Measurements from ENCODE around the gene HSPBP1. TPM values are rescaled to one million over a fixed set of nuclear protein-coding genes. Genes with fewer than 3 reads are reported as not detected.
A peak's percentile ranks its signal among the peaks of the same experiment; 100 is the strongest.

HSPBP1 gene
- total and polyA plus RNA-seq, 4 donors = 19.3 to 62.2 (median 51.7) TPM

DNA sequence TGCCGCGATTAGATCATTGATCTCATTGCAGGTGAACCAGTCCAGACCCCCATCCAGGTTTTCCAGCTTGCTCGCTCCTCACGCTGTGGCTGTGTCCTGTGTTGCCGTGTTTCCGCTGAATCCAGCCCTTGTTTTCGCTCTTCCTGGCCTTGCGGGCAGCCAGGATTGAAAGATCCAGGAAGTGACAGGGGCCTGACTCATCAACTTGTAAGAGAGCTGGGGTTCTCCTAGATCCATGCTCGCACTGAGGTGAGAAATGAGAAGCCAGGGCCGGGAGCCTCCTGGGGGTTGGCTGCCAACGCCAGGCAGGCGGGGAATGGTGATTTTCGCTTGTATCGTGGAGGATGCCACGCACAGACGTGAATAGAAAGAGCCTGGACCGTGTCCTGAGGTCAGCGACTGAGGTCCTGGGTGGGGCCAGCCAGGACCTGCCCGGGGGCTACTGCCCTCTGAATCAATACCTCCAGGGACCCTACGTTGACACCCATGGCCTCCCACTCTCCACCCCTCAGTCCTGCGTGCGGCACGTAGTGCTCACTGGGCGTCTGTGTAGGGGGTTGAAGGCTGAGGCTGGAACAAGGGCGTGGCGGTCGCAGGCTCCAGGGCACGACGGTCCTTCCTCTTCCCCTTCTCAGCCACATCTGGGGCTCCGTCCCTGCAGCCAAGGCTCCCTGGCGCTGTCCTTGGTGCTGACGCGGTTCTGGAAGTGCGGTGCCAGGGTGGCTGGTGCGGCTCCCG lies 63.3 kb downstream of the HSPBP1 start:
- Histone ChIP-seq H3K4me3 (peak overlapping the region; percentile 41), H3K27ac (ENCODE audit: low read depth in 1 of 2, low read length in 1 of 2) (peak overlapping the region in 1 of 2 donors; percentile 64), H3K27me3 (ENCODE audit: control insufficient read depth in 3 of 3, insufficient read depth in 3 of 3, low read length in 2 of 3) (no peaks in the 10 kb centered on the region), H3K36me3 (ENCODE audit: control insufficient read depth in 4 of 4, insufficient read depth in 4 of 4, low read length in 4 of 4) (no peaks in the 10 kb centered on the region), H3K9me3 (ENCODE audit: control insufficient read depth in 4 of 4, insufficient read depth in 3 of 4, low read length in 3 of 4) (peaks cover 0 to 11% (median 3%) of the 10 kb centered on the region in 4 donors), H3K9ac (ENCODE audit: insufficient read depth in 1 of 2, low read length in 2 of 2) (no peak overlapping the region), H3K4me1 (ENCODE audit: control insufficient read depth in 5 of 5, insufficient read depth in 5 of 5, low read length in 5 of 5) (peaks cover 0 to 11% (median 4%) of the 10 kb centered on the region in 5 donors)
- TF ChIP-seq, protein P1, sequence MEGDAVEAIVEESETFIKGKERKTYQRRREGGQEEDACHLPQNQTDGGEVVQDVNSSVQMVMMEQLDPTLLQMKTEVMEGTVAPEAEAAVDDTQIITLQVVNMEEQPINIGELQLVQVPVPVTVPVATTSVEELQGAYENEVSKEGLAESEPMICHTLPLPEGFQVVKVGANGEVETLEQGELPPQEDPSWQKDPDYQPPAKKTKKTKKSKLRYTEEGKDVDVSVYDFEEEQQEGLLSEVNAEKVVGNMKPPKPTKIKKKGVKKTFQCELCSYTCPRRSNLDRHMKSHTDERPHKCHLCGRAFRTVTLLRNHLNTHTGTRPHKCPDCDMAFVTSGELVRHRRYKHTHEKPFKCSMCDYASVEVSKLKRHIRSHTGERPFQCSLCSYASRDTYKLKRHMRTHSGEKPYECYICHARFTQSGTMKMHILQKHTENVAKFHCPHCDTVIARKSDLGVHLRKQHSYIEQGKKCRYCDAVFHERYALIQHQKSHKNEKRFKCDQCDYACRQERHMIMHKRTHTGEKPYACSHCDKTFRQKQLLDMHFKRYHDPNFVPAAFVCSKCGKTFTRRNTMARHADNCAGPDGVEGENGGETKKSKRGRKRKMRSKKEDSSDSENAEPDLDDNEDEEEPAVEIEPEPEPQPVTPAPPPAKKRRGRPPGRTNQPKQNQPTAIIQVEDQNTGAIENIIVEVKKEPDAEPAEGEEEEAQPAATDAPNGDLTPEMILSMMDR (IDR thresholded peaks at IDR 0.05; ENCODE audit: control extremely low read depth, extremely low read depth) = no peak
- DNase-seq (peak; percentile 74 to 78 (median 75)), ATAC-seq (ENCODE audit: insufficient read depth, low FRiP score) (peak; percentile 86)
- WGBS, 2 donors = 5 to 6% methylated on average over 35 to 36 of the region's 36 CpGs

DNA sequence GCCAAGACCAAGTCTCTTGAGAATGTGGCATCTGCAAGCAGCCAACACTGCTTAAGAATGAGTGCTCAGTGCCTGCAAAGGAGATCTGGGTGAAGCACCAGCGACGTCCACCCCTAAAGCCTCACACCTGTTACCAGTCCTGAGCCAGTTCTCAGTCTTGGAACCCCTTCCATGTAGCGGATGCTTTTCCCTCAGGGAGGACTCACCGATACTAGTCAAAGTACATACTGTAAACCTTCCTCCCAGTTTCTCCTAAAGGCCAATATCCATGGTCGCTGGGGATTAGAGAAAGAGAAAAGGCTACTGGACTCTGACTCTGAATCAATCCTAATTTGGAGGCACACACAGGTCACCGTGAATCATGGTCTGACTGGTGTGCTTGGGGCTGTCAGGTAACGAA lies 66.4 kb downstream of the HSPBP1 start:
- TF ChIP-seq, protein P1 (IDR thresholded peaks at IDR 0.05; ENCODE audit: control extremely low read depth, extremely low read depth) = no peak
- Histone ChIP-seq H3K9me3 (ENCODE audit: control insufficient read depth in 4 of 4, insufficient read depth in 3 of 4, low read length in 3 of 4) (peaks cover 0 to 8% (median 3%) of the 10 kb centered on the region in 4 donors), H3K4me3 (no peak overlapping the region), H3K27me3 (ENCODE audit: control insufficient read depth in 3 of 3, insufficient read depth in 3 of 3, low read length in 2 of 3) (no peaks in the 10 kb centered on the region), H3K9ac (ENCODE audit: insufficient read depth in 1 of 2, low read length in 2 of 2) (no peak overlapping the region), H3K27ac (ENCODE audit: low read depth in 1 of 2, low read length in 1 of 2) (no peak overlapping the region), H3K36me3 (ENCODE audit: control insufficient read depth in 4 of 4, insufficient read depth in 4 of 4, low read length in 4 of 4) (no peaks in the 10 kb centered on the region), H3K4me1 (ENCODE audit: control insufficient read depth in 5 of 5, insufficient read depth in 5 of 5, low read length in 5 of 5) (peaks cover 0 to 11% (median 4%) of the 10 kb centered on the region in 5 donors)
- DNase-seq (no peak), ATAC-seq (ENCODE audit: insufficient read depth, low FRiP score) (no peak)
- 81 to 84% methylated on average over 7 of the region's 7 CpGs for WGBS, 2 donors

DNA sequence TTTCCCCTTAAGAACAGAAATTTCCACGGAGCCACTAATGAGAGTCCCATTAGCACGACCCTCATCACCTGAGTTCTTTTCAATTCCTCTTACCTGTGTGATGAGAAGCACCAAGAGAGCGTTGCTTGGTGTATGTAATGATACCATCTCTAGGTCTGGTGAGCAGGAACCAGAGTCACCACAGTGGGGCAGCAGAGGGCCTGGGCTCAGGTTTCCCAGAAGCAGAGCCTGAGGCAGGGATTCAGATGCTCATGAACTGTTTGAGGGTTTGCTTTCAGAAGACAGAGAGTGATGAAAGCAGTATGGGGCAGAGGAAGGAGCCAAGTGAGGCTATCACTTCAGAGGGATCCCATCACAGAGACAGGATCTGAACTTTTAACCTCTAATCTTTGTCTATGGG lies 67.5 kb downstream of the HSPBP1 start:
- peaks cover 0 to 10% (median 4%) of the 10 kb centered on the region in 5 donors for H3K4me1 ChIP-seq (ENCODE audit: control insufficient read depth in 5 of 5, insufficient read depth in 5 of 5, low read length in 5 of 5)
- DNase-seq = no peak
- 80 to 88% methylated on average over 3 of the region's 3 CpGs for WGBS, 2 donors
- no peak overlapping the region for H3K4me3 ChIP-seq
- ATAC-seq (ENCODE audit: insufficient read depth, low FRiP score) = no peak
- no peaks in the 10 kb centered on the region for H3K27me3 ChIP-seq (ENCODE audit: control insufficient read depth in 3 of 3, insufficient read depth in 3 of 3, low read length in 2 of 3)
- H3K36me3 ChIP-seq (ENCODE audit: control insufficient read depth in 4 of 4, insufficient read depth in 4 of 4, low read length in 4 of 4) = no peaks in the 10 kb centered on the region
- TF ChIP-seq, protein P1 (IDR thresholded peaks at IDR 0.05; ENCODE audit: control extremely low read depth, extremely low read depth) = no peak
- no peak overlapping the region for H3K27ac ChIP-seq (ENCODE audit: low read depth in 1 of 2, low read length in 1 of 2)
- H3K9me3 ChIP-seq (ENCODE audit: control insufficient read depth in 4 of 4, insufficient read depth in 3 of 4, low read length in 3 of 4) = peaks cover 0 to 8% (median 3%) of the 10 kb centered on the region in 4 donors
- no peak overlapping the region for H3K9ac ChIP-seq (ENCODE audit: insufficient read depth in 1 of 2, low read length in 2 of 2)

Small RNAs within 50 kb of the gene (small RNA-seq; reads per million reads assigned to genes)
- gene MIR6802 (ENCODE audit: low replicate concordance) = not detected
- not detected for gene MIR6803 (ENCODE audit: low replicate concordance)
- gene MIR6804 (ENCODE audit: low replicate concordance) = not detected

Other genes starting within 250 kb of the HSPBP1 start
- under 1 TPM; 0.28 to 0.52 TPM for gene GP6, start 241.8 kb downstream of the HSPBP1 start, total RNA-seq
- gene GP6, start 241.8 kb downstream of the HSPBP1 start, polyA plus RNA-seq = 1 to 10 TPM in 1 of 2 donors, under 1 TPM in 1; 0.28 to 1.5 TPM
- gene RDH13, start 217.0 kb downstream of the HSPBP1 start, total RNA-seq = 10 to 100 TPM; 17.5 to 30.5 TPM
- gene RDH13, start 217.0 kb downstream of the HSPBP1 start, polyA plus RNA-seq = 10 to 100 TPM in 1 of 2 donors, 1 to 10 TPM in 1; 9.2 to 19.7 TPM
- gene EPS8L1, start 204.2 kb downstream of the HSPBP1 start, total RNA-seq = 10 to 100 TPM; 19.5 to 49.0 TPM
- gene EPS8L1, start 204.2 kb downstream of the HSPBP1 start, polyA plus RNA-seq = 10 to 100 TPM; 24.6 to 61.8 TPM
- gene PPP1R12C, start 162.5 kb downstream of the HSPBP1 start, total RNA-seq = 100 to 1,000 TPM in 1 of 2 donors, 10 to 100 TPM in 1; 47.4 to 163 TPM
- gene PPP1R12C, start 162.5 kb downstream of the HSPBP1 start, polyA plus RNA-seq = 100 to 1,000 TPM; 108 to 114 TPM
- gene TNNT1, start 130.9 kb downstream of the HSPBP1 start, total RNA-seq = 1 to 10 TPM; 1.5 to 4.1 TPM
- gene TNNT1, start 130.9 kb downstream of the HSPBP1 start, polyA plus RNA-seq = 1 to 10 TPM; 1.2 to 5.2 TPM
- gene TNNI3, start 122.4 kb downstream of the HSPBP1 start, total RNA-seq = 1 to 10 TPM; 4.4 to 4.8 TPM
- 1 to 10 TPM; 1.2 to 2.2 TPM for gene TNNI3, start 122.4 kb downstream of the HSPBP1 start, polyA plus RNA-seq
- gene DNAAF3, start 113.5 kb downstream of the HSPBP1 start, total RNA-seq = 10 to 100 TPM; 16.4 to 52.3 TPM
- 10 to 100 TPM; 10.9 to 11.0 TPM for gene DNAAF3, start 113.5 kb downstream of the HSPBP1 start, polyA plus RNA-seq
- gene SYT5, start 99.8 kb downstream of the HSPBP1 start, total RNA-seq = under 1 TPM; 0.06 to 0.40 TPM
- under 1 TPM in 1 of 2 donors, not detected in 1; 0.33 TPM for gene SYT5, start 99.8 kb downstream of the HSPBP1 start, polyA plus RNA-seq
- 1 to 10 TPM in 1 of 2 donors, under 1 TPM in 1; 0.37 to 1.3 TPM for gene PTPRH, start 70.6 kb downstream of the HSPBP1 start, total RNA-seq
- gene PTPRH, start 70.6 kb downstream of the HSPBP1 start, polyA plus RNA-seq = under 1 TPM; 0.22 to 0.65 TPM
- gene TMEM86B, start 51.3 kb downstream of the HSPBP1 start, total RNA-seq = 1 to 10 TPM; 1.8 to 4.7 TPM
- 1 to 10 TPM; 3.9 to 5.3 TPM for gene TMEM86B, start 51.3 kb downstream of the HSPBP1 start, polyA plus RNA-seq
- gene PPP6R1, start 21.1 kb downstream of the HSPBP1 start, total RNA-seq = 10 to 100 TPM; 37.3 to 86.3 TPM
- 10 to 100 TPM; 37.8 to 58.4 TPM for gene PPP6R1, start 21.1 kb downstream of the HSPBP1 start, polyA plus RNA-seq
- gene BRSK1, start 3.9 kb upstream of the HSPBP1 start, total RNA-seq = 1 to 10 TPM; 2.1 to 6.4 TPM
- under 1 TPM; 0.53 to 0.94 TPM for gene BRSK1, start 3.9 kb upstream of the HSPBP1 start, polyA plus RNA-seq
- 10 to 100 TPM in 1 of 2 donors, 1 to 10 TPM in 1; 2.3 to 20.6 TPM for gene TMEM150B, start 45.2 kb upstream of the HSPBP1 start, total RNA-seq
- gene TMEM150B, start 45.2 kb upstream of the HSPBP1 start, polyA plus RNA-seq = 10 to 100 TPM; 13.4 to 23.0 TPM
- 10 to 100 TPM; 14.1 to 16.5 TPM for gene KMT5C, start 59.8 kb upstream of the HSPBP1 start, total RNA-seq
- gene KMT5C, start 59.8 kb upstream of the HSPBP1 start, polyA plus RNA-seq = 10 to 100 TPM in 1 of 2 donors, 1 to 10 TPM in 1; 6.7 to 10.9 TPM
- gene COX6B2, start 74.6 kb upstream of the HSPBP1 start, total RNA-seq = 1 to 10 TPM in 1 of 2 donors, not detected in 1; 1.4 TPM
- under 1 TPM; 0.16 to 0.50 TPM for gene COX6B2, start 74.6 kb upstream of the HSPBP1 start, polyA plus RNA-seq
- under 1 TPM in 1 of 2 donors, not detected in 1; 0.09 TPM for gene GARIN5B, start 83.2 kb upstream of the HSPBP1 start, total RNA-seq
- gene GARIN5B, start 83.2 kb upstream of the HSPBP1 start, polyA plus RNA-seq = not detected
- under 1 TPM in 1 of 2 donors, not detected in 1; 0.74 TPM for gene IL11, start 90.4 kb upstream of the HSPBP1 start, total RNA-seq
- gene IL11, start 90.4 kb upstream of the HSPBP1 start, polyA plus RNA-seq = under 1 TPM; 0.26 to 0.41 TPM
- gene TMEM190, start 96.7 kb upstream of the HSPBP1 start, total RNA-seq = 100 to 1,000 TPM in 1 of 2 donors, 10 to 100 TPM in 1; 14.3 to 106 TPM
- gene TMEM190, start 96.7 kb upstream of the HSPBP1 start, polyA plus RNA-seq = 10 to 100 TPM; 56.2 to 68.8 TPM
- 10 to 100 TPM in 1 of 2 donors, under 1 TPM in 1; 0.43 to 31.0 TPM for gene TMEM238, start 104.2 kb upstream of the HSPBP1 start, total RNA-seq
- under 1 TPM; 0.76 to 0.89 TPM for gene TMEM238, start 104.2 kb upstream of the HSPBP1 start, polyA plus RNA-seq
- 1,000 to 10,000 TPM in 1 of 2 donors, 100 to 1,000 TPM in 1; 272 to 1,742 TPM for gene RPL28, start 105.8 kb upstream of the HSPBP1 start, total RNA-seq
- gene RPL28, start 105.8 kb upstream of the HSPBP1 start, polyA plus RNA-seq = 1,000 to 10,000 TPM; 1,460 to 3,086 TPM
- gene UBE2S, start 127.7 kb upstream of the HSPBP1 start, total RNA-seq = 10 to 100 TPM; 22.8 to 25.6 TPM
- 10 to 100 TPM; 11.3 to 17.3 TPM for gene UBE2S, start 127.7 kb upstream of the HSPBP1 start, polyA plus RNA-seq
- gene SHISA7, start 163.2 kb upstream of the HSPBP1 start, total RNA-seq = under 1 TPM; 0.03 to 0.14 TPM
- not detected for gene SHISA7, start 163.2 kb upstream of the HSPBP1 start, polyA plus RNA-seq
- 10 to 100 TPM; 34.9 to 63.2 TPM for gene ISOC2, start 181.5 kb upstream of the HSPBP1 start, total RNA-seq
- 10 to 100 TPM; 68.6 to 85.0 TPM for gene ISOC2, start 181.5 kb upstream of the HSPBP1 start, polyA plus RNA-seq
- gene C19orf85, start 184.6 kb upstream of the HSPBP1 start, total RNA-seq = not detected
- gene C19orf85, start 184.6 kb upstream of the HSPBP1 start, polyA plus RNA-seq = not detected
- gene ZNF628, start 196.5 kb upstream of the HSPBP1 start, total RNA-seq = 10 to 100 TPM in 1 of 2 donors, 1 to 10 TPM in 1; 2.0 to 12.3 TPM
- 1 to 10 TPM; 7.5 to 8.0 TPM for gene ZNF628, start 196.5 kb upstream of the HSPBP1 start, polyA plus RNA-seq
- 10 to 100 TPM; 17.7 to 43.9 TPM for gene NAT14, start 205.1 kb upstream of the HSPBP1 start, total RNA-seq
- 10 to 100 TPM; 22.6 to 46.2 TPM for gene NAT14, start 205.1 kb upstream of the HSPBP1 start, polyA plus RNA-seq
- 1 to 10 TPM; 6.8 to 8.4 TPM for gene SSC5D, start 208.3 kb upstream of the HSPBP1 start, total RNA-seq
- gene SSC5D, start 208.3 kb upstream of the HSPBP1 start, polyA plus RNA-seq = 1 to 10 TPM in 1 of 2 donors, under 1 TPM in 1; 0.66 to 2.1 TPM